ENCODE results near the gene LRRC52.

LRRC52 gene, protein sequence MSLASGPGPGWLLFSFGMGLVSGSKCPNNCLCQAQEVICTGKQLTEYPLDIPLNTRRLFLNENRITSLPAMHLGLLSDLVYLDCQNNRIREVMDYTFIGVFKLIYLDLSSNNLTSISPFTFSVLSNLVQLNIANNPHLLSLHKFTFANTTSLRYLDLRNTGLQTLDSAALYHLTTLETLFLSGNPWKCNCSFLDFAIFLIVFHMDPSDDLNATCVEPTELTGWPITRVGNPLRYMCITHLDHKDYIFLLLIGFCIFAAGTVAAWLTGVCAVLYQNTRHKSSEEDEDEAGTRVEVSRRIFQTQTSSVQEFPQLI

DNA sequence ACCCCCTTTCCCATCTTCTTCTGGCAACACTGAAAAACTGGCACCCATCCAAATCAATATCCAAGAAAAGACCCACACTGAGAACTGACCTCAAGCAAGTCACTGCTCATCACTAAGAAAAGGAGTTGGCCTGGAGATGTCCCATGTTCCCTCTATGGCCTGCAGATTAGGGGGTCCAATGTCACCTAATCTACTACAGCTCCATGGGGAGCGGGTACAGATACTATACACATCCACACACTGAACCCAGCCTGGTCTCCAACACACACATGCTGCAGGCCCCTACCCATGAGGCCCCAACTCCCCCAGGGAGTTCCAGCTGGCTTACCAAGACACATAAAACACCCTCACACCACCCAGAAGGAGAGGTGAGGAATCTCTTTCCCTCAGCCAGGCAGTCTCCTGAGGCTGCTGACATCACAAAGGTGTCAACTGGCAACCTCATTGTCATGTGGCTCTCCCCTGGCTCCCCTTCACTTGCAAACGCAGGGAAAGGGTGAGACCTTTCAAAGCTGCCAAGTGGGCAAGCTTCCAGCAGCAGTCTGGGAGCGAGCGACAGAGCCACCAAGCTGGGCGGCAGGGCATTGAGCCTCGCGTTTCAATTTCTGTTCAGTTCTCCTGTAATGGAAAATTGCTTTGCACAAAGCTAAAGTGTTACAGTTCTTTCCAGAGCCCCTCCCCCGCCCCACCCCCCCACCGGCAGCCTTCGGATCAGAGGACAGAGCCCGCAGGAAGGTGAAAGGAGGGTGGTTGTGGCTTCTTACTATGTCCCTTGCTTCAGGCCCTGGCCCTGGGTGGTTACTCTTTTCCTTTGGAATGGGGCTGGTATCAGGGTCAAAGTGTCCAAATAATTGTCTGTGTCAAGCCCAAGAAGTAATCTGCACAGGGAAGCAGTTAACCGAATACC, at the start of gene LRRC52:
Gene LRRC52 (plus strand): TSS at position 469 of the 907 bp plus-strand sequence. CDS start 297 bp downstream, at position 766.
- H3K9ac ChIP-seq (ENCODE audit: low read length): no peak within 1 kb of the TSS
- no peaks in the 10 kb centered on the region for H3K9me3 ChIP-seq (ENCODE audit: control insufficient read depth, low read depth, low read length)
- no peak within 1 kb of the TSS for H3K27ac ChIP-seq (ENCODE audit: low read length)
- peaks cover 11% of the 10 kb centered on the region for H3K27me3 ChIP-seq (ENCODE audit: control insufficient read depth, insufficient read depth, low read length)
- H3K36me3 ChIP-seq (ENCODE audit: control insufficient read depth, low read depth, low read length): no peaks in the 10 kb centered on the region
- H3K4me3 ChIP-seq (ENCODE audit: low read length): no peak within 1 kb of the TSS
- peaks cover 10% of the 10 kb centered on the region for H3K4me1 ChIP-seq (ENCODE audit: control insufficient read depth, low read depth, low read length)

- no peak overlapping the region for H3K9ac ChIP-seq (ENCODE audit: low read length)
- H3K9me3 ChIP-seq (ENCODE audit: control insufficient read depth, low read depth, low read length): no peaks in the 10 kb centered on the region
- H3K27ac ChIP-seq (ENCODE audit: low read length): no peak overlapping the region
- H3K4me1 ChIP-seq (ENCODE audit: control insufficient read depth, low read depth, low read length): no peaks in the 10 kb centered on the region
- H3K36me3 ChIP-seq (ENCODE audit: control insufficient read depth, low read depth, low read length): no peaks in the 10 kb centered on the region
- no peaks in the 10 kb centered on the region for H3K27me3 ChIP-seq (ENCODE audit: control insufficient read depth, insufficient read depth, low read length)
- H3K4me3 ChIP-seq (ENCODE audit: low read length): no peak overlapping the region
Observed at GRCh38 chr1:165494949-165495857, 48.6 kb upstream of the LRRC52 start.

- no peaks in the 10 kb centered on the region for H3K27me3 ChIP-seq (ENCODE audit: control insufficient read depth, insufficient read depth, low read length)
- H3K9me3 ChIP-seq (ENCODE audit: control insufficient read depth, low read depth, low read length): no peaks in the 10 kb centered on the region
- H3K4me3 ChIP-seq (ENCODE audit: low read length): no peak overlapping the region
- H3K4me1 ChIP-seq (ENCODE audit: control insufficient read depth, low read depth, low read length): no peaks in the 10 kb centered on the region
- no peak overlapping the region for H3K27ac ChIP-seq (ENCODE audit: low read length)
- H3K9ac ChIP-seq (ENCODE audit: low read length): no peak overlapping the region
- H3K36me3 ChIP-seq (ENCODE audit: control insufficient read depth, low read depth, low read length): no peaks in the 10 kb centered on the region
Observed at GRCh38 chr1:165495858-165496205, 48.0 kb upstream of the LRRC52 start.

DNA sequence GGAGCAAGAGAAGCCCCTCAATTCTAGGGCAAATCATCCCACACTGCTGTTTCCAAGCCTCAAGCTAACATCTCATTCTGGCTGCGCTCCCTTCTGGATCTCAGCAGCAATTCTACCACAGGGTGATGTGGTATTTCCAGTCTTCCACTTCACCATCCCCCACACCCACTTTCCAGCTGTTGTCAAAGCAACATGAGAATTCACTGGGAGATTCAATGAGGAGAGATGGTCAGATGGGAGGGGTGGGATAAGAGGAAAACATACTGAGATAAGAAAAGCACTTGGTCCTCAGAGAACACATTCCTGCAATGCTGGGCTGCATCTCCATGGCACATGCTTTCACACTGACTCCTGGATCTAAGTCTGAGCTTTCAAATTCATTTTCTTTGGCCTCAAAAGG, 47.3 kb upstream of the LRRC52 start:
- no peak overlapping the region for H3K9ac ChIP-seq (ENCODE audit: low read length)
- no peak overlapping the region for H3K27ac ChIP-seq (ENCODE audit: low read length)
- H3K36me3 ChIP-seq (ENCODE audit: control insufficient read depth, low read depth, low read length): no peaks in the 10 kb centered on the region
- H3K4me3 ChIP-seq (ENCODE audit: low read length): no peak overlapping the region
- no peaks in the 10 kb centered on the region for H3K4me1 ChIP-seq (ENCODE audit: control insufficient read depth, low read depth, low read length)
- H3K9me3 ChIP-seq (ENCODE audit: control insufficient read depth, low read depth, low read length): no peaks in the 10 kb centered on the region
- H3K27me3 ChIP-seq (ENCODE audit: control insufficient read depth, insufficient read depth, low read length): no peaks in the 10 kb centered on the region

DNA sequence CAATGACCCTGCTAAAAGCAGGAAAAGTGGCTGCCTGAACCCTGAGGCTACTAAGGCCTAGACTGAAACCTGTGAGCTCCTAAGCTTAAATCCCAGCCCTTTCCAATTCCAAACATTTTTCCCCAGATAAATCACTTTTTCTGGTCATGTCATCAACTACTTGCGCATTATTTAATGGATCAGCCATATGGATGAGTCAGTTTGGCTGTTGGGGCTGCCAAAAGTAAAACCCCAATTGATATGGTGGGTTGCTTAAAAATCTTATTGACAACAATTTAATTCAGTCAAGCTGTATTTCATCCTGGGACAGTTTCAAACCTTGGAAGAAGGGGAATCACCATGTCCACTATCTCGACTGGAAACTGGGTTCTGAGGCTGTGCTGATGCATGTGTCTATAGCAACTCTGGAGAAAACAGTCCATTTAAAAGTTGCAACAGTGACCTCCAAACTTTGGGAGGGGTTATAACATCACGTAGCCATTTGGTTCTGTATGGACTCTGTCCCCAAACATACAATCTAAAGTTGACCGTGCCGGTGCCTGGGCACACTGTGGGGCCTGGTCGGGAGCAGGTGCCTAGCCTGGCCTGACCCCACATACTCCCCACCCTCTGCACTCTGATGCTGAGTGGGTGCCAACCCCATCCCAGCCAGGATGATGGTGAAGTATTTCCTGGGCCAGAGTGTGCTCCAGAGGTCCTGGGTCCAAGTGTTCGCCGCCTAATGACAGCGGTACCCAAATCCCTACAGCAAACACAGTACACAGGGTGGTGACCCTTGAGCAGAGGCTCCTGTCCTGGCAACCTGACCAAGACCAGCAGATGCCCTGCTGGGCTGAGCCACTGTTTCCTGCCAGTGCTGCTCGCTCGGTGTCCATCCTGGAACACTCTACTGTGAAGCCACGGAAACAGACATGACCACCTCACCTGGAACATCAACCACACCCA, 46.5 kb upstream of the LRRC52 start:
- no peaks in the 10 kb centered on the region for H3K27me3 ChIP-seq (ENCODE audit: control insufficient read depth, insufficient read depth, low read length)
- H3K9me3 ChIP-seq (ENCODE audit: control insufficient read depth, low read depth, low read length): no peaks in the 10 kb centered on the region
- H3K4me3 ChIP-seq (ENCODE audit: low read length): no peak overlapping the region

DNA sequence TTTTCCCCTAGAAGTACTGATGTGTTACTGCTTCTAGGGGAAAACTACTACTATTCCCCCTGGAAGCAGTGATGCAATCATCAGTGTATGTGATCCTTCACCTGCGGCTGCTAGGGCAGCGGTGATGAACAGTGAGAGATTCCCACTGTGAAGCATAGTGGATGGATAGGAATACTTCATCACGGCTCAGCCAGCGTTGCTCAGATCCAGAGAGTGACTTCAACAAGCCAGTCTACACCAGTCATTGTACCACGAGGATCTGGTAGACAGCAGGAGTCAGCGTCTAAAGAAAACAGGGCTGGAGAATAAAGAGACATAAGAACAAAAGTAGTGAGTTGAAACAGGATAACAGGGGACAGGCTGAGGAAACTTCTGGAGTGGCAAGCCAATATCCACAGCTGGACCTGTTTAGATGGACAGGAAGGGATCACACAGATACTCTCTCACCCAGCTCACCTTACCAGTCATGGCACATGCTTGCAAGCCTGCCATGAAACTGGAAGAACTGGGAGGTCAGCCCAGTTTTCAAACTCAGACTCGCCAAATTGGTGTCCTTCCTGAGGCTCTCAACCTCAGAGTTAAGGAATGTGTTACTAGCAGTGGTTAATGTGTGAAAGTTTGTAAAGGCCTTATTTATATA, 42.4 kb upstream of the LRRC52 start:
- Histone ChIP-seq H3K9me3 (ENCODE audit: control insufficient read depth, low read depth, low read length) (no peaks in the 10 kb centered on the region), H3K9ac (ENCODE audit: low read length) (no peak overlapping the region), H3K27ac (ENCODE audit: low read length) (no peak overlapping the region), H3K4me1 (ENCODE audit: control insufficient read depth, low read depth, low read length) (no peaks in the 10 kb centered on the region), H3K4me3 (ENCODE audit: low read length) (no peak overlapping the region), H3K27me3 (ENCODE audit: control insufficient read depth, insufficient read depth, low read length) (no peaks in the 10 kb centered on the region), H3K36me3 (ENCODE audit: control insufficient read depth, low read depth, low read length) (no peaks in the 10 kb centered on the region)

More for the DNA sequence above, 46.5 kb upstream of the LRRC52 start:
- H3K36me3 ChIP-seq (ENCODE audit: control insufficient read depth, low read depth, low read length): no peaks in the 10 kb centered on the region
- H3K27ac ChIP-seq (ENCODE audit: low read length): no peak overlapping the region
- H3K4me1 ChIP-seq (ENCODE audit: control insufficient read depth, low read depth, low read length): no peaks in the 10 kb centered on the region
- H3K9ac ChIP-seq (ENCODE audit: low read length): no peak overlapping the region

DNA sequence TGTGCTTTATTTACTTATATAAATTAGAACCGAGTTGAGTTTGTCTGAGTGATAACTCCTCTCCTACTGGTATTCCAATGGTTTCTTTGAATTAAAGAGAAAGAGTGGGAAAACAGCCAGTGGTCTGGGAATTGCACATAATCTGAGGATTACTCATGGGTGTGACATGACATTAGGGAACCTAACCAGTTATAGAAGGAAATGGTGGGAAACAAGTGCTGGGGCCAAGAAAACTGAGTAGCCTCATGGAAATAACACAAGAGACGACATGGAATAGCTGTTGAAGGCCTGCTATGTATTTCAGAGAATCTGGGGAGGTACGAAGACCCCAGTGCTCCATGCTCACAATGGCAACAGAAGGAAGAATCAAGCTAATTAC, 41.8 kb upstream of the LRRC52 start:
- H3K27me3 ChIP-seq (ENCODE audit: control insufficient read depth, insufficient read depth, low read length): no peaks in the 10 kb centered on the region
- no peak overlapping the region for H3K9ac ChIP-seq (ENCODE audit: low read length)
- no peak overlapping the region for H3K27ac ChIP-seq (ENCODE audit: low read length)
- no peaks in the 10 kb centered on the region for H3K9me3 ChIP-seq (ENCODE audit: control insufficient read depth, low read depth, low read length)
- no peaks in the 10 kb centered on the region for H3K36me3 ChIP-seq (ENCODE audit: control insufficient read depth, low read depth, low read length)
- no peak overlapping the region for H3K4me3 ChIP-seq (ENCODE audit: low read length)
- H3K4me1 ChIP-seq (ENCODE audit: control insufficient read depth, low read depth, low read length): no peaks in the 10 kb centered on the region

DNA sequence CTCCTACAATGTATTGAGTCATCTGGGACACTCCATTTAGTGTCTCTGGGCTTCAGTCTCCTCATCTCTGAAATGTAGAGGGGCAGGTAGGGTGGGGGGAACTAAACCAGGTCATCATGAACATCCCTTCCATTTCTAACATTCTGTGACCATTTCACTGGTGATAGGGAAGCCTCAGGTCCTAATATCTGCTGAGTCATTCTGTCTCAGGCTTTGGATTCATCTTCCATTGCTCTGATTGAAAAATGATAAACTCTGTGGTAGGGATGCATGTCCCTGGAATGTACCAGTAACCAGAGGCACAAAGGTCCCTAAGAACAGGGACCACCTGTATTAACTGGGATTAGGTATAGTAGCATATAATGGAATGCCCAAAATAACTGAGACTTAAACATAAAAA, 36.2 kb upstream of the LRRC52 start:
- H3K27me3 ChIP-seq (ENCODE audit: control insufficient read depth, insufficient read depth, low read length): no peaks in the 10 kb centered on the region
- H3K4me1 ChIP-seq (ENCODE audit: control insufficient read depth, low read depth, low read length): no peaks in the 10 kb centered on the region
- no peak overlapping the region for H3K4me3 ChIP-seq (ENCODE audit: low read length)
- H3K9ac ChIP-seq (ENCODE audit: low read length): no peak overlapping the region
- H3K27ac ChIP-seq (ENCODE audit: low read length): no peak overlapping the region
- no peaks in the 10 kb centered on the region for H3K36me3 ChIP-seq (ENCODE audit: control insufficient read depth, low read depth, low read length)
- H3K9me3 ChIP-seq (ENCODE audit: control insufficient read depth, low read depth, low read length): no peaks in the 10 kb centered on the region

DNA sequence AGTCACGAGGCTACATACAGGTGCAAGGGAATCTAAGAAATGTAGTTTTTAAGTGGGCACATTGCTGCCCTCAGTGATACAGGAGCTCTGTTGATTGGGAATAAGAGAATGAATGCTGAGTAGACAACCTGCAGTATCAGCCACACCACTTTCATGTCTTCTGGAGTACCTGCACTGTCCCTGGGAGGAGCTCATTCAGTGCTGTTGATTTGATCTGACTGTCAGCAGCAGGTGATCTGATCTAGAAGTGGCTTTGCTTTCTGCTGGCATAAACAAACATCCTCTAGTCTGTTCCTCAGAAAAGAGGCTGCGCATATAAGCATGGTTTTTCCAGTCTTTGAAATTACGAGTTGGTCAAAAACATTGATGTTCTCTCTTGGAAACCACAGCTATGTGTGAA, 35.5 kb upstream of the LRRC52 start:
- H3K4me3 ChIP-seq (ENCODE audit: low read length): no peak overlapping the region
- no peaks in the 10 kb centered on the region for H3K27me3 ChIP-seq (ENCODE audit: control insufficient read depth, insufficient read depth, low read length)
- no peaks in the 10 kb centered on the region for H3K4me1 ChIP-seq (ENCODE audit: control insufficient read depth, low read depth, low read length)
- no peaks in the 10 kb centered on the region for H3K36me3 ChIP-seq (ENCODE audit: control insufficient read depth, low read depth, low read length)
- H3K27ac ChIP-seq (ENCODE audit: low read length): no peak overlapping the region
- no peak overlapping the region for H3K9ac ChIP-seq (ENCODE audit: low read length)
- no peaks in the 10 kb centered on the region for H3K9me3 ChIP-seq (ENCODE audit: control insufficient read depth, low read depth, low read length)

GRCh38 chr1:165512816-165513215, 31.0 kb upstream of the LRRC52 start:
- no peak overlapping the region for H3K27ac ChIP-seq (ENCODE audit: low read length)
- H3K4me1 ChIP-seq (ENCODE audit: control insufficient read depth, low read depth, low read length): no peaks in the 10 kb centered on the region
- H3K9me3 ChIP-seq (ENCODE audit: control insufficient read depth, low read depth, low read length): no peaks in the 10 kb centered on the region
- H3K4me3 ChIP-seq (ENCODE audit: low read length): no peak overlapping the region
- no peaks in the 10 kb centered on the region for H3K36me3 ChIP-seq (ENCODE audit: control insufficient read depth, low read depth, low read length)
- no peak overlapping the region for H3K9ac ChIP-seq (ENCODE audit: low read length)
- H3K27me3 ChIP-seq (ENCODE audit: control insufficient read depth, insufficient read depth, low read length): no peaks in the 10 kb centered on the region
